CD4-positive, CD25-positive, alpha-beta regulatory T cell (primary cell): Measurements from ENCODE around the gene SLC16A3. TPM values are rescaled to one million over a fixed set of nuclear protein-coding genes. Genes with fewer than 3 reads are reported as not detected.
A peak's percentile ranks its signal among the peaks of the same experiment; 100 is the strongest.

Source experiments
- ATAC-seq, 2 donors: fragments of 150-1000 bp; cut with Tn5 transposase; one replicate each; pipeline ENCODE4 v1.10.0; 2021; ENCODE audit warnings: low read depth in 2 of 2, moderate number of reproducible peaks in 2 of 2, moderate library complexity in 1 of 2
- DNase-seq, 3 donors: peaks; one replicate each; pipeline versions ENCODE4 v3.0.0 to v3.0.0-alpha.2; 2012 to 2022; ENCODE audit warnings: mixed read lengths in 1 of 3
- H3K27ac ChIP-seq: one replicate; pipeline ENCODE4 v1.7.0; 2013; ENCODE audit warnings: mild to moderate bottlenecking, low read length; ENCODE audit not compliant: insufficient read depth, poor library complexity, severe bottlenecking
- H3K27me3 ChIP-seq: one replicate; pipeline ENCODE4 v1.7.0; 2013; ENCODE audit warnings: low read length; ENCODE audit not compliant: control insufficient read depth, insufficient read depth
- H3K36me3 ChIP-seq: one replicate; pipeline ENCODE4 v1.7.0; 2013; ENCODE audit warnings: mild to moderate bottlenecking, low read length, moderate library complexity; ENCODE audit not compliant: control insufficient read depth, insufficient read depth
- H3K4me1 ChIP-seq: 2 replicates; pipeline ENCODE4 v1.7.0; 2013; ENCODE audit warnings: mild to moderate bottlenecking, low read length; ENCODE audit not compliant: insufficient read depth, control insufficient read depth, poor library complexity, severe bottlenecking
- H3K4me3 ChIP-seq: one replicate; pipeline ENCODE4 v1.7.0; 2013; ENCODE audit warnings: low read depth, mild to moderate bottlenecking, low read length, moderate library complexity
- H3K9me3 ChIP-seq, 2 experiments: 1 replicate in 1 of 2; 2 replicates in 1 of 2; pipeline ENCODE4 v1.7.0; 2013; ENCODE audit warnings: low read length in 2 of 2, mild to moderate bottlenecking in 1 of 2, moderate library complexity in 1 of 2; ENCODE audit not compliant: control insufficient read depth in 2 of 2
- H3K27ac Mint-ChIP-seq, 3 donors: one replicate each; pipeline ENCODE4 v1.8.0; 2020 to 2022; ENCODE audit warnings: mild to moderate bottlenecking in 3 of 3, mixed read lengths in 3 of 3, moderate library complexity in 2 of 3
- H3K27me3 Mint-ChIP-seq: one replicate; pipeline ENCODE4 v1.8.0; 2022; ENCODE audit warnings: mild to moderate bottlenecking, mixed read lengths
- H3K36me3 Mint-ChIP-seq: one replicate; pipeline ENCODE4 v1.8.0; 2020; ENCODE audit warnings: mixed read lengths
- H3K4me1 Mint-ChIP-seq, 4 donors: one replicate each; pipeline ENCODE4 v1.8.0; 2020 to 2022; ENCODE audit warnings: mixed read lengths in 4 of 4, mild to moderate bottlenecking in 1 of 4
- H3K4me3 Mint-ChIP-seq, 4 donors: one replicate each; pipeline ENCODE4 v1.8.0; 2020 to 2022; ENCODE audit warnings: mild to moderate bottlenecking in 4 of 4, mixed read lengths in 4 of 4, moderate library complexity in 3 of 4
- H3K9me3 Mint-ChIP-seq, 7 donors: one replicate each; pipeline ENCODE4 v1.8.0; 2020 to 2022; ENCODE audit warnings: mixed read lengths in 7 of 7, mild to moderate bottlenecking in 3 of 7, moderate library complexity in 2 of 7
- polyA plus RNA-seq, 4 donors: library from polyadenylated mRNA; unstranded; fragments of 300-500 nt; fragmentation: Illumina TruSeq; gene quantifications; one replicate each; pipeline ENCODE4 v1.2.3, GENCODE V29; 2021
- total RNA-seq: library from RNA; stranded (reverse); gene quantifications from one replicate; pipeline ENCODE4 v1.2.3, GENCODE V29; 2022

The SLC16A3 gene
- 52.5 TPM for total RNA-seq
- 1 to 10 TPM; 1.5 to 3.3 (median 2.2) TPM for polyA plus RNA-seq

DNA sequence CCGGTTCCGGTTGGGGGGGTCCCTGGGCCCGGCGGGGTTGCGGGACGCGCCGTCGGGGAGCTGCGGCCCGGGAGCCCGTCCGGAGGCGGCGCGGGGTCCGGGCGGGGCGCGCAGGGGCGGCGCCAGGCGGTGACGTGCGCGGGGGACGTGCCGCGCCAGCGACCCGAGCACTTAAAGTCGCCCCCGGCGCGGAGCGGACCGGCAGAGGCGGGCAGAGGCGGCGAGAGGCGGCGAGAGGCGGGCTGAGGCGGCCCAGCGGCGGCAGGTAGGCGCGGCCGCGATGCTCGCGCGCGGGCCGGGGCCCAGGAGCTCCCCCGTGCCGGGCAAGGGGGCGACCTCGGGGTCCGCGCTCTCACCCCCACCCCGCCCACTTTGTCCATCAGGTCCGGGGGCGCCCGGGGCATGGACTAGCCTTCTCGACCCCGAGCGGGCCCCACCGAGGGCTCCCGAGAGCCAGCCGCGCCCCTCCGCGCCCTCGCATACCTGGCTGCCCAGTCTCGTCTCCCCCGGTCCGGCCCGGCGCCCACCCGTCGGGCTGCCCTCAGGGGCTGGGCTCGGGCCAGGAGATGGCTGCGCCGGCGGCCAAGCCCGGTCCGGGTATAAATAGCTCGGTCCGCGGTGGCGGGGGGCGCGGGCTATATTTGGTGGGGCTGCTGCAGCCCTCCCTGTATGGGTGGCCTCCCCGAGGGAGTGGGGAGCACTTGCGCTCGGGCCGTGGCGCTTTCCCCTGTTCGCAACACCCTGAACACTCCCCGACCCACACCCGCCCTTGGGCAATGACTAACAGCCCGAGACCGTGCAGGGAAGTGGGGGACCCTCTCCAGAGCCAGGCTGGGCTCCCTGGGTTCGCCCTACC, at the start of gene SLC16A3:
Gene SLC16A3, plus strand, starts transcription at position 201 of the 856 bp plus-strand sequence. CDS start 6,967 bp downstream, outside the sequence.
- H3K9me3 ChIP-seq: no peaks in the 10 kb centered on the region
- peak; percentile 47 to 49 for ATAC-seq
- H3K4me1 Mint-ChIP-seq: peaks cover 0 to 19% (median 9%) of the 10 kb centered on the region in 4 donors

DNA sequence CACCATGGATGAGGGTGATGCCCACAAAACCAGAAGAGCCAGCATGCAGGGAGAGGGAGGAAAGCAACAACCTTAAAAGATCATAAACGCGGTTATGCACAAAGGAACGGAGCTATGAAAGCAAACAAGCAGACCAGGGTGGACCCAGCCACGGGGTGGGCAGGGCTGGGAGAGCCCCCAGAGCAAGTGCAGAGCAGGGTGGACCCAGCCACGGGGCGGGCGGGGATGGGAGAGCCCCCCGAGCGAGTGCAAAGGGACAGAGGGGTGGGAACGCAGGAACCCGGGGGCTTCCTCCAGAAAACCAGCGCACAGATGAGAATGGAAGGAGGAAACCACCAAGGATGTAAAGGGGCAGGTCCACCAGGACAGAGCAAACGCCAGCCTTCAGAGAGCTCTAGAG, 49.4 kb upstream of the SLC16A3 start:
- H3K4me1 ChIP-seq: no peaks in the 10 kb centered on the region
- Mint-ChIP-seq H3K27me3 (no peaks in the 10 kb centered on the region), H3K36me3 (peaks cover 34% of the 10 kb centered on the region), H3K4me1 (no peaks in the 10 kb centered on the region), H3K4me3 (no peak overlapping the region), H3K9me3 (no peaks in the 10 kb centered on the region), H3K27ac (no peak overlapping the region)
- no peak overlapping the region for H3K4me3 ChIP-seq
- no peak overlapping the region for H3K27ac ChIP-seq
- DNase-seq (no peak), ATAC-seq (no peak)
- no peaks in the 10 kb centered on the region for H3K9me3 ChIP-seq
- H3K27me3 ChIP-seq: no peaks in the 10 kb centered on the region
- no peaks in the 10 kb centered on the region for H3K36me3 ChIP-seq

More for the DNA sequence above, at the start of gene SLC16A3:
- Histone ChIP-seq H3K4me1 (peaks cover 45% of the 10 kb centered on the region), H3K4me3 (no peak within 1 kb of the TSS), H3K27me3 (no peaks in the 10 kb centered on the region), H3K36me3 (no peaks in the 10 kb centered on the region), H3K27ac (peak within 1 kb of the TSS; percentile 82)
- H3K9me3 Mint-ChIP-seq: no peaks in the 10 kb centered on the region
- peak within 1 kb of the TSS; percentile 82 to 92 (median 86) for H3K4me3 Mint-ChIP-seq
- peak within 1 kb of the TSS; percentile 64 to 92 (median 84) for H3K27ac Mint-ChIP-seq
- H3K36me3 Mint-ChIP-seq: no peaks in the 10 kb centered on the region
- no peaks in the 10 kb centered on the region for H3K27me3 Mint-ChIP-seq
- peak; percentile 63 to 69 (median 66) for DNase-seq

DNA sequence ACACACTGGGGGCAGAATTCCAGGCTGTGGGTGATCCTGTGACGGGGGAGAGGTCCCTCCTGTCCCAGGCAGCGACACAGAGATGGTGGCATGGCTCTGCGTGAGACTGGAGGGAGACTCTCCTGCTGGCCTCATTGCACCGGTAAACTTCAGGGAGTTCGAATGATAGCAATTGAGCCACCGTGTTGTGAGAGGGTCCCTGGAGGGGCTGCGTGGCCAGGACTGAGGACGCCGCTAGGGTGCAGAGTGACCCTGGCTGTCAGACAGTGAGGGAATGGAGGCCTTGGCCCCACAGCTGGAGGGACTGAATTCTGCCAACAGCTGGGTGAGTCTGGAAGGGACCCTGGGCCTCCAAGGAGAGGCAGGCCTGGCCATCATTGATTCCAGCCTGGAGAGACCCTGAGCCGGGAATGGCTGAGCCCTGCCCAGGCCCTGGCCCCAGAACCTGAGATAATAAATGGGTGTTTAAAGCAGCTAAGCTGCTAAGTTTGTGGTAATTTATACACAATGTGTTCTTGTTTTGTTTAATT, 48.8 kb upstream of the SLC16A3 start:
- H3K36me3 ChIP-seq: no peaks in the 10 kb centered on the region
- H3K4me1 Mint-ChIP-seq: no peaks in the 10 kb centered on the region
- H3K27me3 ChIP-seq: no peaks in the 10 kb centered on the region
- no peaks in the 10 kb centered on the region for H3K27me3 Mint-ChIP-seq
- ATAC-seq (no peak), DNase-seq (no peak)
- H3K27ac ChIP-seq: no peak overlapping the region
- no peaks in the 10 kb centered on the region for H3K9me3 ChIP-seq
- no peaks in the 10 kb centered on the region for H3K9me3 Mint-ChIP-seq
- H3K4me1 ChIP-seq: no peaks in the 10 kb centered on the region
- no peak overlapping the region for H3K27ac Mint-ChIP-seq
- peaks cover 29% of the 10 kb centered on the region for H3K36me3 Mint-ChIP-seq
- no peak overlapping the region for H3K4me3 ChIP-seq
- H3K4me3 Mint-ChIP-seq: no peak overlapping the region

DNA sequence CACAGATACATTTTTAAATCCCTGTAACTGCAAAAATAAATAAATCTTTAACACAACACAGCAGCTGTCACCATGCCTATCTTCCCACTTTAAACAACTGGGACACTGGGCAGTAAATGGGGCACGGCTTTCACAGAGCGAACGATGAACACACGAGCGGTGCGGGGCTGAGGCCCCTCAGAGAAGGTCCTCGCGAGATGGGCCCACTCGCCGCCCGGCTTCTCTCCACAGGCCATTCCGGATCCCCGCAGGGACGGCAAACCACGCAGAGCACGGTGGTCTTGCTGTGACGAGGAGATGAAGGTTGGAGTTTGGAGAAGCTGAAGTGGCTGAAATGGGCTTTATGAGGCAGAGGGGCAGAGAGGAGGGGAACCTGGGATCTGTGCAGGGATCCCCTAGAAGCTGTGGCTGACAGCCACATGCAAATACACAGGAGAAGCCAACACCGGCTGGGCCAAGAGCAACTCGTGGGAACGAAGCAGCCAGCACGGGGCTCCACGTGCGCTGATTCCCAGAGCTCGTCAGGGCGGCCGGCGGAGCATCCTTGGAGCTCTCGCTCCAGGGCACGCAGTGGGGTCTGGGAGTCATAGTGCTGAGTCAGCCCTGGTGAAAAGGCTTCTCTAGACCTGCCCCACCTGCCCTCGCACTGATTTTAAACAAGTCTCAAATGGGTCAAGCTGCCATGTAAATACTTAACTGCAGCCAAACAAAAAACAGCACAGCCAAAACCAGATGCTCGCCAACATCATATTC, 47.9 kb upstream of the SLC16A3 start:
- DNase-seq: no peak
- no peak overlapping the region for H3K27ac Mint-ChIP-seq
- H3K9me3 Mint-ChIP-seq: no peaks in the 10 kb centered on the region
- H3K36me3 ChIP-seq: no peaks in the 10 kb centered on the region
- no peak for ATAC-seq
- no peaks in the 10 kb centered on the region for H3K4me1 ChIP-seq
- peaks cover 23% of the 10 kb centered on the region for H3K36me3 Mint-ChIP-seq
- H3K4me1 Mint-ChIP-seq: no peaks in the 10 kb centered on the region
- H3K27ac ChIP-seq: no peak overlapping the region
- H3K9me3 ChIP-seq: no peaks in the 10 kb centered on the region
- no peak overlapping the region for H3K4me3 ChIP-seq
- no peaks in the 10 kb centered on the region for H3K27me3 Mint-ChIP-seq
- H3K27me3 ChIP-seq: no peaks in the 10 kb centered on the region
- no peak overlapping the region for H3K4me3 Mint-ChIP-seq

DNA sequence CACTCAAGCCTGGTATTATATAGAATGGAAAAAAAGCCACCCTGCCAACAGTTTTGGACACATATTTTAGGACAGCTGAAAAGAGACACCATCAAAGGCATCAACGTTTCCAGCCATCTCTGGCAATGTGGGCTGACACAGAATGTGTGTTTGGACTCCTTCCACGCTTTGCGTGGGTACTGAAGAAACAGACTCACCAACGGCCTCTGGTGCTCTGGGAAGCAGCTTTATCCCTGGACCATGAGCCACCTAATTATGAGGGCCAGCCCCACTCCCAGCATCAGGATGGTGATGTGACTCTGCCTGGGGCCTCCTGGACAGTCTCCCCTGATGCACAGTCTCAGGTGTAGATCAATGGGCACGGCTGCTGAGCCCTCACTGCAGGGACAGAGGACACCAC, 44.1 kb upstream of the SLC16A3 start:
- H3K27ac Mint-ChIP-seq: no peak overlapping the region
- ATAC-seq (no peak), DNase-seq (no peak)
- no peak overlapping the region for H3K4me3 Mint-ChIP-seq
- Histone ChIP-seq H3K36me3 (no peaks in the 10 kb centered on the region), H3K27ac (no peak overlapping the region), H3K4me3 (no peak overlapping the region), H3K9me3 (no peaks in the 10 kb centered on the region), H3K4me1 (no peaks in the 10 kb centered on the region), H3K27me3 (no peaks in the 10 kb centered on the region)
- H3K9me3 Mint-ChIP-seq: no peaks in the 10 kb centered on the region
- H3K36me3 Mint-ChIP-seq: peaks cover 27% of the 10 kb centered on the region
- H3K4me1 Mint-ChIP-seq: no peaks in the 10 kb centered on the region
- H3K27me3 Mint-ChIP-seq: no peaks in the 10 kb centered on the region

DNA sequence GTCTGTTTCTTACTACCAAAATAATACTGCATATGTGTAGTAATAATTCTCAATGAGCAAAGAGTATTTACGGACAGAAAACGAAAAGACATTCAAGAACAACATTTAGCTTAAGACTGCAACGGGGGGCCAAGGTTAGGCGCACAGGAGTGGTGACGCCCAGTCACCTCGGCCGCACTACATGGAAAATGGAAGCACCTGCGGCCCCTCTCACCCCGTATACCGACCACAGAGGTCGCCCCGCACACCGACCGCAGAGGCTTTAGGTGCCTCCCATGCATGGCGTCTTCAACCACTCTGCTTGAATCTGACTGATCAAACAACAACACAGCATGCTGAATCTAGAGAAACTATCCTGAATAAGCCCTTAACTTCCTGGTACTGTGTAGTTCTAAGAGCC, 42.6 kb upstream of the SLC16A3 start:
- H3K9me3 Mint-ChIP-seq: no peaks in the 10 kb centered on the region
- Histone ChIP-seq H3K27me3 (no peaks in the 10 kb centered on the region), H3K4me3 (no peak overlapping the region), H3K27ac (no peak overlapping the region), H3K4me1 (no peaks in the 10 kb centered on the region), H3K9me3 (no peaks in the 10 kb centered on the region), H3K36me3 (no peaks in the 10 kb centered on the region)
- DNase-seq: no peak
- no peak overlapping the region for H3K27ac Mint-ChIP-seq
- H3K36me3 Mint-ChIP-seq: peaks cover 23% of the 10 kb centered on the region
- no peaks in the 10 kb centered on the region for H3K27me3 Mint-ChIP-seq
- H3K4me3 Mint-ChIP-seq: no peak overlapping the region
- no peaks in the 10 kb centered on the region for H3K4me1 Mint-ChIP-seq
- ATAC-seq: no peak

DNA sequence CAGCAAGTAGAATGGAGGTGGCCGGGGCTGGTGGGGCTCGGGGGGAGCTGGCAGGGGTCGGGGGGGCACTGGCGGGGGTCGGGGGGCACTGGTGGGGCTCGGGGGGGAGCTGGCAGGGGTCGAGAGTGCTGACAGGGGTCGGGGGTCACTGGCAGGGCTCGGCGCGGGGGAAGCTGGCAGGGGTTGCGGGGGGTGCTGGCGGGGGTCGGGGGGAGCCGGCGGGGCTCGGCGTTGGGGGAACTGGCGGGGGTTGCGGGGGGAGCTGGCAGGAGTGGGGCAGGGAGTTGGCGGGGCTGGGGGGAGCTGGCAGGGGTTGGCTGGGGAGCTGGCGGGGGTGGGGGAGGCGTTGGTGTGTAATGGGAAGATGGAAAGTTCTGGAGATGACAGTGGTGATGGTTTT, 41.3 kb upstream of the SLC16A3 start:
- H3K4me1 Mint-ChIP-seq: no peaks in the 10 kb centered on the region
- DNase-seq: no peak
- Histone ChIP-seq H3K9me3 (no peaks in the 10 kb centered on the region), H3K4me3 (no peak overlapping the region), H3K27ac (no peak overlapping the region), H3K36me3 (no peaks in the 10 kb centered on the region), H3K4me1 (no peaks in the 10 kb centered on the region), H3K27me3 (no peaks in the 10 kb centered on the region)
- no peaks in the 10 kb centered on the region for H3K27me3 Mint-ChIP-seq
- peaks cover 27% of the 10 kb centered on the region for H3K36me3 Mint-ChIP-seq
- H3K4me3 Mint-ChIP-seq: no peak overlapping the region
- no peak overlapping the region for H3K27ac Mint-ChIP-seq
- ATAC-seq: no peak
- H3K9me3 Mint-ChIP-seq: no peaks in the 10 kb centered on the region
